Activated CD8-positive, alpha-beta memory T cell treated with anti-CD3 and anti-CD28 coated beads, Interleukin-2, amount 50 U/mL, for 48 hours (primary cell): ENCODE results near the gene TMPRSS9.
A peak's percentile ranks its signal among the peaks of the same experiment; 100 is the strongest.
"Not testable (repeated sequence)": the region's sequence is repeated elsewhere in the genome, so short reads cannot be mapped to it uniquely, and the experiment has no call there.

ENCODE experiments used
- DNase-seq: peaks from one replicate; pipeline ENCODE4 v3.0.0-alpha.2; 2020

The TMPRSS9 gene

DNA sequence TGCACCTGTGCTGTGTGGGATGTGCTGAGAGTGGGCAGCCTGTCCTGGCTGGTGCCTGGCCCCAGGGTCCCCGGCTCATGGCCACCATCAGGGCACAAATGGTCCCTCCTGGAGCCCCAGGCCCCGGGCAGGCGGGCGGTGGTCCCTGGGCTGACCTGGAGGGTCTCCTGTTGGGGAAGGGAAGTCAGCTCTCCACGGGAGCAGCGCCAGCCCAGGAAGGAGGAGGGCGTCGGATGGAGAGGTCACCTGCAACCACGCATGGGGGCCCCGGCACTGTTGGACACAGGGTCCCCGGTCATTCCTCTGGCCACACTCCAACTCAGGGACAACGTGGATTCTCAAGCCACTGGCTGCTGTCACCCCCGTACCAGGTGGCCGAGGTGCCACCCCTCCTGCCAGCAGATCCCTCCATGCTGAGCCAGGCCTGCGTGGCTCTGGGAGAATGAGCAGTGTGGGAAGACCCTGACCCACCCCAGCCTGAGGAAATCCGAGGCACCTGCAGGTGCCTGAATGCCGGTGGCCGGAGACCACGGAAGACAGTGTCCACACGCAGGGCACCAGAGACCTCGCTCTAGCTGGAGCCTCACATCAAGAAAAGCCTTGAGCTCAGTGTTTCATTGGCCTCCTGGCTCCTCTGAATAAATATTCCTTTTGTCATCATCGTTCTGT, 83.2 kb downstream of the TMPRSS9 start:
- no peak for DNase-seq

GRCh38 chr19:2443785-2444182, 83.7 kb downstream of the TMPRSS9 start:
- no peak for DNase-seq

GRCh38 chr19:2444251-2445002, 84.4 kb downstream of the TMPRSS9 start:
- DNase-seq: no peak

DNA sequence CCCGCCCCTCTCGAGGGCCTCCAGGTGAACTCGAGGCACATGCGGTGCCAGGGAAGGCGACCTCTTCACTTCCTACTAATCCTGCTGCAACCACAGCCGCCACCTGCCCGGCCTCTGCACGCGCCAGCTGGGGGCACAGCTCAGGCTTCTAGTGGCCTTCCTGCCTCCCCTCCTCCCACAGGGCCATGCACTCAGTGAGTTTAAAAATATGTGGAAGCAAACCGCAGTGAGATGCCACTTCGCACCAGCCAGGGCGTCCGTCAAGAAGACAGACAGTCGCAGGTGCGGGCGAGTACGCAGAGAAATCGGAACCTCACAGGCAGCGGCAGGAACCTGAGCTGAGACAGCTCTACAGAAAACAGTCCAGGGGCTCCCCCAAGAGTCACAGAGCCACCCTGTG, 86.3 kb downstream of the TMPRSS9 start:
- no peak for DNase-seq

DNA sequence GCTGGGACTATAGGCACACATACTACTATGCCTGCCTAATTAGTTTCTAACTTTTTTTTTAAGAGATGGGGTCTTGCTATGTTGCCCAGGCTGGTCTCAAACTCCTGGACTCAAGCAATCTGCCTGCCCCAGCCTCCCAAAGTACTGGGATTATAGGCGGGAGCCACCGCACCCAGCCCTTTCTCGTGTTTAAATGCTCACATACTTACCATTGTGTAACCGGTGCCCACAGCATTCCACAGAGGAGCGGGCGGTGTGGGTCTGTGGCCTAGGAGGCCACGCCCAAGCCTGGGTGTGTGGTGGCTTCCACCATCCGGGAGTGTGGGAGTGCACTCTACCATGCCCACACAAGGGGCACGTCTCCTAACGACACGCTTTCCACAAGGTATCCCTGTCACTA, 89.0 kb downstream of the TMPRSS9 start:
- no peak for DNase-seq

DNA sequence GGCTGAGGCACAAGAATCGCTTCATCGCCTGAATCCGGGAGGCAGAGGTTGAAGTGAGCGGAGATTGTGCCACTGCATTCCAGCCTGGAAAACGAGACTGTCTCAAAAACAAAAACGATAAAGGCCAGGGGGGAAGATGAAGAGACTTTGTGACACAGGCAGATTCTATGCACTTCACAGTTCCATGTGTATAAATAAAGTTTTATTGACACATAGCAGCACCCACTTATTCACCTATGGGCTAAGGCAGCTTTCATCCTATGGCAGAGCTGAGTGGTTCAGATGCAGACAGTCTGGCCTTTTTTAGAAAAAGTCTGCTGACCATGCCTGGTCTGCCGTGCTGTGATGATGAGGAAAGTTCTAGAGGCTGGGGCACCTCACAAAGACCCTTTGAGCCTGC, 91.1 kb downstream of the TMPRSS9 start:
- DNase-seq: no peak

- DNase-seq: no peak
These were observed 91.7 kb downstream of the TMPRSS9 start for GRCh38 chr19:2451741-2452140.

- no peak for DNase-seq
These were observed 93.5 kb downstream of the TMPRSS9 start for GRCh38 chr19:2453431-2454025.

DNA sequence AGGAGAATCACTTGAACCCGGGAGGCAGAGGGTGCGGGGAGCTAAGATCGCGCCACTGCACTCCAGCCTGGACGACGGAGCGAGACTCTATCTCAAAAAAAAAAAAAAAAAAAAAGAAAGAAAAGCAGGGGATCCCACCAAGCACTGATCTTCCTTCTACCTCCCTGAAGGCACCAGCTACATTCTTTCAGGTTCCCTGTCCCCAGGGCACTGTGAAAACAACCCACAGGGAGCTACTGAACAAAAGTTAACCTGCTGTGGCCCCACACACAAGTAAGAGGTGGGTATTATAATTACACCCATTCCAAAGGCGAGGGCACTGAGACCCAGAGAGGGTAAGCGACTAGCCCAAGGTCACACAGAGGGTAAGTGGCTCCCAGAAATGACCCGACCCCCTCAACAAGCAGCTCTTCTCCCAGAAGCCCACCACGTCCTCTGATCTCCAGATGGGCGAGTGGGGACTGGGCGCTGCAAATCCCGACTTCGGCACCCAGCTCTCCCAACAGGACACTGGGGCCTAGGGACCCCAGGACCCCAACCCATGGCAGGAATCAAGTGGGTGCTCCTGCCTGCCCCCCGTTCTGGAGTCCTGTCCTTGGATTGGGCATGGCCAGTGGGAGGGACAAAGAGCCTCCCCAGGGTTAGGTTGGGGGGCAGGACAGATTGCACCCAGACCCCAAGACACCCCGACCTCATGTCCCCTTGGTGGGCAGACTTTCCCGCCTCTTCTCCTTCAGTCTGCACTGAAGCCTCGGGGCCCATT, 94.3 kb downstream of the TMPRSS9 start:
- no peak for DNase-seq

- no peak for DNase-seq
These were observed 95.1 kb downstream of the TMPRSS9 start for GRCh38 chr19:2454962-2455850.

DNA sequence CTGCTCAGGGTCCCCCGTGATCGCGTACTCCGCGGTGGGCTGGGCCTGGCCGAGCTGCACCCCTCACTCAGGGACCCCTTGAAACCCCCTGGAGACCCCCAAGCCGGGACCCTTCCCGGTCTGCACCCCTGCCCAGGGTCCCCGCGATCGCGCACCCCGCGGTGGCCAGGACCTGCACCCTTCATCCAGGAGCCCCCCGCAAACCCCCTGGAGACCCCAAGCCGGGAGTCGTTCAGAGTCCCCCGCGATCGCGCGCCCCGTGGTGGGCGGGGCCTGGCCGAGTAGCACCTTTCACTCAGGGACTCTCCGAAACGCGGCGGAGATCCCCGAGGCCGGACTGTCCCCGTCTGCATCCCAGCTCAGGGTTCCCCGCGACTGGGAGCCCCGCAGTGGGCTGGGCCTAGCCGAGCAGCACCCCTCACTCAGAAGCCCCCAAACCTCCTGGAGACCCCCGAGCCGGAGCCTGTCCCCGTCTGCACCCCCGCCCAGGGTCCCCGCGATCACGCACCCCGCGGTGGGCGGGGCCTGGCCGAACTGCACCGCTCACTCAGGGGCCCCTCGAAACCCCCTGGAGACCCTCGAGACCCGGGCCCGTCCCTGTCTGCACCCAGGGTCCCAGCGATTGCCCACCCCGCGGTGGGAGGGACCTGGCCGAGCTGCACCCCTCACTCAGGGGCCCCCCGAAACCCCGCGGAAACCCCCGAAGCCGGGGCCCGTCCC, 95.9 kb downstream of the TMPRSS9 start:
- DNase-seq: peak; percentile 82

DNA sequence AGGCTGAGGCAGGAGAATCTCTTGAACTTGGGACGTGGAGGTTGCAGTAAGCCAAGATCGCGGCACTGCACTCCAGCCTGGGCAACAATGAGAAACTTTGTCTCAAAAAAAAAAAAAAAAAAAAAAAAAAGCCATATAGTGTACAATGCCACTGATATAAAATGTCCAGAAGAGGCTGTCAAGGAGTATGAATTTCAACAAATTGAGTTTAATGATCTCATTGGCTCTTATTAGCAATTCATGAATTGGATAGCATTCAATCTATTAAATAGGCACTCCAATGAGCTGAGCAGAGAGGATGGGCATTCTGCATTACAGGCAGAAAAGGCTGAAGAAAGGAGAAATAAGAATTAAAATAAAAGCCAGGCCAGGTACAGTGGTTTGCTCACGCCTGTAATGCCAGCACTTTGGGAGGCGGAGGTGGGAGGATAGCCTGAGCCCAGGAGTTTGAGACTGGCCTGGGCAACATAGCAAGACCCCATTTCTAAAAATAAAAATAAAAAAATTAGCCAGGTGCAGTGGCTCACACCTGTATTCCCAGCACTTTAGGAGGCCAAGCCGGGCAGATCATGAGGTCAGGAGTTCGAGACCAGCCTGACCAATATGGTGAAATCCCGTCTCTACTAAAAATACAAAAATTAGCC, 97.5 kb downstream of the TMPRSS9 start:
- DNase-seq: no peak

DNA sequence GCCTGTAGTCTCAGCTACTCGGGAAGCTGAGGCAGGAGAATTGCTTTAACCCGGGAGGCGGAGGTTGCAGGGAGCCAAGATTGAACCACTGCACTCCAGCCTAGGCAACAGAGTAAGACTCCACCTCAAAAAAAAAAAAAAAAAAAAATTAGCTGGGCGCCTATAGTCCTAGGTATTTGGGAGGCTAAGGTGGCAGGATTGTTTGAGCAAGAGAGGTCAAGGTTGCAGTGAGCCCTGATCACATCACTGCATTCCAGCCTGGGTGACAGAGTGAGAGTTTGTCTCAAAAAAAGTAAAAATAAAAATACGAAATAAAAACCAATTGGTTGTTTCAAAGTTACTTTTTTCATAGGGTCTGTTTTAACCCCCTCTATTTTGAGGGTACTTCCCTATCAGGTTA, 98.0 kb downstream of the TMPRSS9 start:
- no peak for DNase-seq

DNA sequence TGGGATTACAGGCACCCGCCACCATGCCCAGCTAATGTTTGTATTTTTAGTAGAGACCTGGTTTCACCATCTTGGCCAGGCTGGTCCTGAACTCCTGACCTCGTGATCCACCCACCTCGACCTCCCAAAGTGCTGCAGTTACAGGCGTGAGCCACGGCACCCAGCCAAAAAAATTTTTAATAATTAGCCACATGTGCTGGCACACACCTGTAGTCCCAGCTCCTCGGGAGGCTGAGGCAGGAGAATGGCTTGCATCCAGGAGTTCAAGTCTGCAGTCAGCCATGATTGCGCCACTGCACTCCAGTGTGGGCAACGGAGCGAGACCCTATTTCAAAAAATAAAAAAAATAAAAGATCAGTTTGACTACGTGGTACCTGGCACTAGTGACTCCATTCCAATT, 98.7 kb downstream of the TMPRSS9 start:
- not testable (repeated sequence) for DNase-seq

- DNase-seq: no peak
These were observed 100.2 kb downstream of the TMPRSS9 start for GRCh38 chr19:2460245-2460644.

DNA sequence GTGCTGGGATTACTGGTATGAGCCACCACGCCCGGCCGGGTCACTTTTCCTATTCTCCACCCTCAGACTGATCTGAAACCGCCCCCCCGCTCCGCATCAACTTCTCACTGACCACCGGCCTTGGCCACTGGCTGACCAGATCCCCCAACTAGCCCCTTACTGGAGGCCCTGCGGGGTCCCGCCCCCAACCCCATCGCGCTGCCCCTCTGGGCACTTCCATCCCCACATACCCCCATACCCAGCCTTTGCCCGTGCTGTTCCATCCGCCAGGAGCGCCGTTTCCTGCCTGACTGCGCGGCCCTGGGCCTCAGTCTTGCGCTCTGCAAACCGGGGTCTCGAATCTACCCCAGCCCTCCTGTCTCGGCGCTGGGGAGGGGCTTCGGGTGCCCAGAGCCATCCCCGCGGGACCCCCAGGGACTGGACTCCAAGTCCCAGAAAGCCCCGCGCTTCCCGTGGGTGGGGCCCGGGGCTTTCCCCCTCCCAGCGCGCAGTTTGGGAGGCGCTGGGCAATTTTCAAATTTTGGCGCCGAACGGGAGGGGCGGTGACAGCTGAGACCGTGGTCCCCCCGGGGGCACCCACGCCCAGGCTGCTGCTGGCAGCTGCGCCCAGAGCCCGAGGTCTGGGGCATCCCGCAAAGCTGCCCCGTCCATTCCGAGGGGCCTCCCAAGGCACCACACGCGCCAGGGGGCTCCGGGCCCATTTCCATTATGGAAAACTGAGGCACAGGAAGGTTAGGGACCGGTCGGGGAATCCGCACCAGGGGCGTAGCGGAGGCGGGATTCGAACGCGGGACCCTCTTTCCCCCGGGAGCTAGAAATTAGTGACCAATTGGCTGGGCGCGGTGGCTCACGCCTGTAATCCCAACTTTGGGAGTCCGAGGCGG, 101.9 kb downstream of the TMPRSS9 start:
- DNase-seq: peak; percentile 86

DNA sequence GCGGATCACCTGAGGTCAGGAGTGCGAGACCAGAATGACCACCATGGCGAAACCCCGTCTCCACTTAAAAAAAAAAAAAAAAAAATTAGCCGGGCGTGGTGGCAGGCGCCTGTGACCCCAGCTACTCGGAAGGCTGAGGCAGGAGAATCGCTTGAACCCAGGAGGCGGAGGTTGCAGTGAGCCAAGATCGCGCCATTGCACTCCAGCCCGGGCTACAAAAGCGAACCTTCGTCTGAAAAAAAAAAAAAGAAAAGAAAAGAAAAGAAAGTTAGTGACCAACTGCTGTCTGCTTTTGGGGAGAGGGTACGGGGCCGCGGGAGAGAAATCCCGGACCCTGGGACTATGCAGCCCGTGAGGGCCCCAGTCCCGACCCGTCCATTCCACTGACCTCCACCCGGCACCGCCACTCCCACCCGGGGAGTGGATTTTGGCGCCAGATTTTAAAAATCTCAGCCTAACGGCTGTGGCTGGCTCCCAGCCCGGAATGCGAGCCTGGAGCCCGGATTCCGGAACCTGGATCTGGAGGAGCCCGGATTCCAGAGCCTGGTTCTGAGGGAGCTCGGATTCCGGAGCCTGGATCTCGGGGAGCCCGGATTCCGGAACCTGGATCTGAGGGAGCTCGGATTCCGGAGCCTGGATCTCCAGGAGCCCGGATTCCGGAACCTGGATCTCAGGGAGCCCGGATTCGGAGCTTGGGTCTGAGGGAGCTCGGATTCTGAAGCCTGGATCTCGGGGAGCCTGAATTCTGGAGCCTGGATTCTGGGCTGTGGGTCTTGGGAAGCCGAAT, 102.8 kb downstream of the TMPRSS9 start:
- DNase-seq: no peak

DNA sequence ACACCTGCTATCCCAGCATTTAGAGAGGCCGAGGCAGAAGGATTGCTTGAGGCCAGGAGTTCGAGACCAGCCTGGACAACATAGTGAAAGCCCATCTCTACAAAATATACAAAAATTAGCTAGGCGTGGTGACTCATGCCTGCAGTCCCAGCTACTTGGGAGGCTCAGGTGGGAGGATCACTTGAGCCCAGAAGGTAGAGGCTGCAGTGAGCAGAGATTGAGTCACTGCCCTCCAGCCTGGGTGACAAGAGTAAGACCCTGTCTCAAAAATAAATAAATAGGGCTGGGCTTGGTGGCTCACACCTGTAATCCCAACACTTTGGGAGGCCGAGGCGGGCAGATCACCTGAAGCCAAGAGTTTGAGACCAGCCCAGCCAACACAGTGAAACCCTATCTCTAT, 103.6 kb downstream of the TMPRSS9 start:
- DNase-seq: not testable (repeated sequence)

DNA sequence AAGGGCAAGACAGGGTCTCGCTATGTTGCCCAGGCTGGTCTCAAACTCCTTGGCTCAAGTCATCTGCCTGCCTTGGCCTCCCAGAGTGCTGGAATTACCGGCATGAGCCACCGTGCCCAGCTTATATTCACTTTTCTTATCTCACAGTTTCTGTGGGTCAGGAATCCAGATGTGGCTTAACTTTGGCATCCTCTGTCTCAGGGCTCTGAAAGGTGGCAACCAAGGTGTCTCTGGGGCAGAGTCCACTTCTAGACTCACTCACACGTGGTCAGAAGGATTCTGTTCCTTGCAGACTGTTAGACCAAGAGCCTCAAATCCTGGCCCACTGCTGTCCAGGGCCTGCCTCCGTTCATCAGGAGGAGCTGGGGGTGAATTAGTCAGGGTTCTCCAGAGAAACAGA, 104.3 kb downstream of the TMPRSS9 start:
- DNase-seq: no peak
